Retinal pigment epithelial cell (primary cell): ENCODE results near the gene HNRNPH3.
A peak's percentile ranks its signal among the peaks of the same experiment; 100 is the strongest.
"Not testable (repeated sequence)": the region's sequence is repeated elsewhere in the genome, so short reads cannot be mapped to it uniquely, and the experiment has no call there.

Experiments used
- DNase-seq: peaks from one replicate; pipeline ENCODE4 v3.0.0-alpha.2; 2010; ENCODE audit warnings: low read depth
- H3K4me3 ChIP-seq: 2 replicates; pipeline ENCODE4 v1.5.1; 2011; ENCODE audit warnings: mild to moderate bottlenecking, low read length, control low read depth, moderate library complexity
- TF ChIP-seq, protein P1 (sequence below): conservative IDR thresholded peaks from 2 replicates; pipeline ENCODE4 v1.5.1; 2011; ENCODE audit warnings: low read depth, low read length, control low read depth, inconsistent platforms

Gene HNRNPH3

DNA sequence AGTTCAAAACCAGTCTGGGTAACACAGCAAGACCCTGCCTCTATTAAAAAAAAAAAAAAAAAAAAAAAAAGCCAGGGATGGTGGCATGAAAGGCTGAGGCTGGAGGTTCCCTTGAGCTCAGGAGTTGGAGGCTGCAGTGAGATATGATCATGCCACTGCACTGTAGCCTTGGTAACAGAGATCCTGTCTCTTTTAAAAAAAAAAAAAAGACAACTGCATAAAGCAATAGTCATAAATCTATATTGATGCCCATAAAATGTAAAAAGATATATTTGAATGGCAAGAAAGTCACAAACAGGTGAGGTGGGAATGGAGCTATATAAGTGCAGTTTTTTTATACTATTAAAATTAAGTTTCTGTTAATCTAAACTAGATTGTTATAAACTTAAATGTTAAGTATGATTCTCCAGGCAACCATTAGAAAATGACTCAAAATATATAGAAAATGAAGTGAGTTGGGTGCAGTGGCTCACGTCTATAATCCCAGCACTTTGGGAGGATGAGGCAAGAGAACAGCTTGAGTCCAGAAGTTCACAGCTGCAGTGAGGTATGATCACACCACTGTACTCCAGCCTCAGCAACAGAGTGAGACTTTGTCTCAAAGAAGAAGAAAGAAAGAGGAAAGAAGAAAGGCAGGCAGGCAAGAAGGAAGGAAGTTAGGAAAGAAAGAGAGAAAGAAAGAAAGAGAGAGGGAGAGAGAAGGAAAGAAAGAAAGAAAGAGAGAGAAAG, 13.4 kb upstream of the HNRNPH3 start:
- no peak overlapping the region for H3K4me3 ChIP-seq
- TF ChIP-seq, protein P1, sequence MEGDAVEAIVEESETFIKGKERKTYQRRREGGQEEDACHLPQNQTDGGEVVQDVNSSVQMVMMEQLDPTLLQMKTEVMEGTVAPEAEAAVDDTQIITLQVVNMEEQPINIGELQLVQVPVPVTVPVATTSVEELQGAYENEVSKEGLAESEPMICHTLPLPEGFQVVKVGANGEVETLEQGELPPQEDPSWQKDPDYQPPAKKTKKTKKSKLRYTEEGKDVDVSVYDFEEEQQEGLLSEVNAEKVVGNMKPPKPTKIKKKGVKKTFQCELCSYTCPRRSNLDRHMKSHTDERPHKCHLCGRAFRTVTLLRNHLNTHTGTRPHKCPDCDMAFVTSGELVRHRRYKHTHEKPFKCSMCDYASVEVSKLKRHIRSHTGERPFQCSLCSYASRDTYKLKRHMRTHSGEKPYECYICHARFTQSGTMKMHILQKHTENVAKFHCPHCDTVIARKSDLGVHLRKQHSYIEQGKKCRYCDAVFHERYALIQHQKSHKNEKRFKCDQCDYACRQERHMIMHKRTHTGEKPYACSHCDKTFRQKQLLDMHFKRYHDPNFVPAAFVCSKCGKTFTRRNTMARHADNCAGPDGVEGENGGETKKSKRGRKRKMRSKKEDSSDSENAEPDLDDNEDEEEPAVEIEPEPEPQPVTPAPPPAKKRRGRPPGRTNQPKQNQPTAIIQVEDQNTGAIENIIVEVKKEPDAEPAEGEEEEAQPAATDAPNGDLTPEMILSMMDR: no peak
- DNase-seq: no peak

DNA sequence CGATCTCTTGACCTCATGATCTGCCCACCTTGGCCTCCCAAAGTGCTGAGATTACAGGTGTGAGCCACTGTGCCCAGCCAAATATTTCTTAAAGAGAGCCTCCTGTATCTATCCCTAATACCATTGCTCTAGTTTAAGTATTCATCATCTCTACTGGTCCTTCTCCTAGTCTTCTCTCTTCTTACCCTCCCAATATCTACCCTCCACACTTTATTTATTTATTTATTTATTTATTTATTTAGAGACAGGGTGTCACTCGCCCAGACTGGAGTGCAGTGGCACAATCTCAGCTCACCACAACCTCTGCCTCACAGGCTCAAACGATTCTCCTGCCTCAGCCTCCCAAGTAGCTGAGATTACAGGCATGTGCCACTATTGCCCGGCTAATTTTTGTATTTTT, 7.5 kb upstream of the HNRNPH3 start:
- DNase-seq, H3K4me3 ChIP-seq: not testable (repeated sequence)

DNA sequence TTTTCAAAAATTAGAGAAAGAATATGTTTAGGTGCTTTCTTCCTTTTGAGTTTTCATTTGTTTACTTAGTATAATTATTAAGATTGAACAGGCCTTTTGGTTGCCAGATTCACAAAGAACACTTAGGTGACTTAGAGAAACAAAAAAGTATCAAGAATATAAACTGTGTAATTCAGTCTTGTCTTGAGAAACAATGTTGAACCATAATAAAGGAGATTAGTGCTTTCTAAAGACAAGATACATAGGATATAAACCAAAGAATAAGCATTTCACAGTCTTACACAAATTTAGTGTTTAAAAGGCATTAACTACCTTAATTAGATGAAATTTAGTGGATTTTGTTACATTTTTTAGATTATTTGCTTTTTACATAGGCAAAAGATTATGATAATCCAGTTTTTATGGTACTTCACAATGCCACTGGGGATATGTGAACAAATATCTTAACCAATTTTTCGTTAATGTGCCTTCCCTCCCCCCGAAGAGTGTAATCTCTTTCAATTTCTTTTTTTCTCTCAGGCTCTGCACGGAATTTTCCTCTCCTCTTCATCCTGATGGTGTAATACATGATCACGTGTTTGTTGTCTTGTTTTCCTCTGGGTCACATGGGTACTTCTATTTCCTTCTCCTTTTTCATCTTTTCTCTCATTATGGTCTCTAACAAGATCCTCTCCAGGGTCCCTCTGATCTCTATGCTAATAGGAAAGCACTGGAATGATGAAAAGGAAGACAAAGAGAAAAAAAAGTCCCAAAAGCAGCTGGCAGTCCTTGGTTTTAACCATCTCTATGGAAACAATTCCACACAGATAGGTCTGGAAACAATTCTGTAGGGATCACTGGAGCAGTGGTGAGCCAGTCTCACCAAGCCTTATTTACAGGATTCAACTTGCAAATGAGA, 3.7 kb upstream of the HNRNPH3 start:
- DNase-seq: no peak
- peak overlapping the region; percentile 5 for H3K4me3 ChIP-seq
- TF ChIP-seq, protein P1: no peak

- no peak overlapping the region for H3K4me3 ChIP-seq
- no peak for DNase-seq
- TF ChIP-seq, protein P1: no peak
Measured at GRCh38 chr10:68329506-68329861, 2.4 kb upstream of the HNRNPH3 start.

DNA sequence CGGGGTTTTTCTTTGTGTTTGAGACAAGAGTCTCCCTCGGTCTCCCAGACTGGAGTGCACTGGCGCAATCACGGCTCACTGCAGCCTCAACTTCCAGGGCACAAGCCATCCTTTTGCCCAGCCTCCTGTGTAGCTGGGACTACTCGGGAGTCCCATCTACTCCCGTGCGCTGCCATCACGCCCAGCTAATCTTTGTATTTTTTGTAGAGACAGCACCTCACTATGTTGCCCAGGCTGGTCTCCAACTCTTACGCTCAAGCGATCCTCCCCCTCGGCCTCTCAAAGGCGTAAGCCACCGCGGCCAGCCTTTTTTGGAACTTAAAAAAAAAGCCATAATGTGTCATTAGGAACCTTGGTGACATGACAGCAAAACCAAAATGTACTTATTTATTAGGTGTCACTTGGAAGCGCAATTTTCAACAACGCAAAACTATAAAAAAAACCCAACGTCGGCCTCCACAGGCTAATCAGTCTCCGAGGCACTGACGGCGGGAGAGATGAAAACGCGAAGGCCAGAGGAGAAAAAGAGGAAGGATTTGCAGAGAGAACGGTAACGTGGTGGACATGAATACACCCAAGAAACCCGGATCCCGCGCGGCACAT, 911 bp upstream of the HNRNPH3 start:
- DNase-seq: no peak
- peak overlapping the region; percentile 94 for H3K4me3 ChIP-seq
- TF ChIP-seq, protein P1: no peak

DNA sequence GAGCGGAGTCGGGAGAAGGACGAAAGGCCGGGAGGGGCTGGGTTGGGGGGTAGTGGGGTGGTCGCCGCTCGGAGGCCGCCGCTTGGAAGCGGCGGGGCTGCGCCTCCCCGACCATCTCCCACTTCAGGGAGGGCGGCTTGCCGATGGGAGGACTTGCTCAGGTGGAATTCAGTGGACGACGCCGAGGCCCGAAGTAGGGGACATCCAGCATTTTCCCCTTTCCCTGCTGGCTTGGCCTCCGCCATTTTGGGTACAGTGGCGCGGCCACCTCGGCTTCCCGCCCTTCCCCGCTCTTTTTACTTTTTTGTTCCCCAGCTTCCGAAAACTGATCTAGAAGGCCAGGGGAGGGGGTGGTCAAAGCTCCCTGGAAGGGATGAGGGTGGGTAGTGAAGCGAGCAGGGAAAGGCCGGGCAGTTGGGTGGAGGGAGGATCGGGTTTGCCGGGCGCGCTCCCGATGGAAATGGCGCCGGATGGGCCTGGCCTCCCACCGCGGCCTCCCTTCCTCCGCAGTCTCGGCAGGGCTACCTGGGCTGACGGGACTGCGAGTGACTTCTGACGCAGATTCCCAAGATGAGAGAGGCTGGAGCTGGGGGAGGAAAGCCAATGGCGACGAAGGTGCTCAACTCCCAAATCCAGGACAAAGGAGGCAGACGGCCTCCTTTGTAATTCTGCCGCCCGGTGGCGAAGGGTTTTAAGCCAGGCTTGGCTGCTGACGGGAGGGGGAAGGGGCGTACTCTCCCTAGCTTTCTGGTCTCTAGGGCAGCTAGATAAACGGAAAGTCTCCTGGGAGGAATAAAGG, 594 bp downstream of the HNRNPH3 start, which contains the start of gene PBLD:
Gene PBLD (minus strand): TSS at position 670 of the 799 bp plus-strand sequence. CDS start 26,084 bp downstream, outside the sequence.
- TF ChIP-seq, protein P1: peak; percentile 49
- no peak for DNase-seq
- peak within 1 kb of the TSS; percentile 94 for H3K4me3 ChIP-seq

DNA sequence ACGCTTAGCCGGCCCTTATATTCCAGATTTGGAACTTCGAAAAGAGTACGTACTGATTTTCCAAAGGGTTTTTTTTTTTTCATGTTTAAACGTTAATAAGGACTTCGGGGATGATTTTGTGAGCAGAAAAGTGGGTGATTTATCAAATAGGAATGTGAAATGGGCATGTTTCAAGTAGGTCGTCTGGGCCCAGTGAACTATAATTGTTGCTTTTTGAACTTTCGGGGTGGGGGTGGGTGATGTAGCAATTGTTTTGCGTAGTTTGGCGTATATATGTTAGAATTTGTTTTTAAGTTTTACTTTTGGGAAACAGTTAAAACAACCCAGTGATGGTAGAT, 1.2 kb downstream of the HNRNPH3 start:
- peak overlapping the region; percentile 94 for H3K4me3 ChIP-seq
- DNase-seq: no peak
- TF ChIP-seq, protein P1: no peak
